GM12878 (cell line): ENCODE data around the gene MRRF. TPM values are rescaled to one million over a fixed set of nuclear protein-coding genes. Genes with fewer than 3 reads are reported as not detected.

ENCODE experiments used
- ATAC-seq: fragments of 200-7000 bp; cut with Tn5 transposase; 3 replicates; pipeline ENCODE4 v1.9.1; 2020; ENCODE audit warnings: mild to moderate bottlenecking, moderate library complexity
- BruUV-seq: library from RNA; stranded (reverse); fragments of 400-500 nt; replicated peaks from 2 replicates; lab custom pipeline; 2021; lab: Mats Ljungman, UMichigan
- CTCF ChIA-PET: fragments of 300-600 bp; sonication (Branson Sonifier 250); formaldehyde crosslinking; extraction: SDS; loops from one replicate; lab custom pipeline; 2021; ENCODE audit warnings: inconsistent platforms; lab: Yijun Ruan, JAX
- POLR2A ChIA-PET: fragments of 350-600 bp; formaldehyde crosslinking; extraction: SDS; loops from one replicate; lab custom pipeline; 2021; ENCODE audit warnings: inconsistent platforms; lab: Charles Lee
- RAD21 ChIA-PET: fragments of 300-600 bp; sonication (Branson Sonifier 250); formaldehyde crosslinking; loops from one replicate; lab custom pipeline; 2023; ENCODE audit warnings: antibody characterized with exemption; ENCODE audit not compliant: unreplicated experiment; lab: Charles Lee
- SMC1A ChIA-PET: fragments of 300-600 bp; sonication (Branson Sonifier 250); formaldehyde crosslinking; loops from one replicate; lab custom pipeline; 2023; ENCODE audit not compliant: unreplicated experiment, uncharacterized antibody; lab: Charles Lee
- DNase-seq: peaks from one replicate; pipeline ENCODE4 v3.0.0-alpha.2; 2011; ENCODE audit warnings: low read depth, low spot score
- FAIRE-seq: peaks from 3 replicates; lab custom pipeline; 2011; peaks lifted over from hg19 to GRCh38; lab: Jason Lieb, UNC
- H2AFZ ChIP-seq: 2 replicates; pipeline ENCODE4 v1.6.0; 2011; ENCODE audit warnings: low read depth, low read length, control low read depth; ENCODE audit not compliant: control insufficient read depth
- H3K27ac ChIP-seq: 2 replicates; pipeline ENCODE4 v1.5.1; 2011; ENCODE audit warnings: control low read depth; ENCODE audit not compliant: control insufficient read depth, insufficient read depth
- H3K27me3 ChIP-seq, 2 experiments: replicated peaks in 1 of 2; 2 replicates each; pipeline versions ENCODE4 v1.6.0 to v1.6.1; 2011; ENCODE audit warnings: low read length in 1 of 2; ENCODE audit not compliant: control insufficient read depth in 2 of 2, insufficient read depth in 2 of 2
- H3K36me3 ChIP-seq, 2 experiments: 2 replicates each; pipeline ENCODE4 v1.5.1; 2011; ENCODE audit warnings: low read length in 1 of 2; ENCODE audit not compliant: control insufficient read depth in 2 of 2, insufficient read depth in 2 of 2
- H3K4me1 ChIP-seq: 2 replicates; pipeline ENCODE4 v1.6.1; 2011; ENCODE audit warnings: mild to moderate bottlenecking, low read length, moderate library complexity, mixed read lengths; ENCODE audit not compliant: control insufficient read depth, insufficient read depth
- H3K4me2 ChIP-seq: 2 replicates; pipeline ENCODE4 v1.6.0; 2011; ENCODE audit warnings: control low read depth; ENCODE audit not compliant: control insufficient read depth, insufficient read depth
- H3K4me3 ChIP-seq: fragments of 200-600 bp; sonication (generic); 2 replicates; pipeline ENCODE4 v1.5.1; 2016
- H3K79me2 ChIP-seq: 2 replicates; pipeline ENCODE4 v1.6.0; 2011; ENCODE audit warnings: low read length; ENCODE audit not compliant: control insufficient read depth, insufficient read depth
- H3K9ac ChIP-seq: 2 replicates; pipeline ENCODE4 v1.8.0; 2011; ENCODE audit warnings: low read length, control low read depth, mixed read lengths; ENCODE audit not compliant: control insufficient read depth, insufficient read depth
- H3K9me3 ChIP-seq: replicated peaks from 3 replicates; pipeline ENCODE4 v1.5.1; 2011; ENCODE audit warnings: mild to moderate bottlenecking, low read length; ENCODE audit not compliant: control insufficient read depth, insufficient read depth
- H4K20me1 ChIP-seq: 2 replicates; pipeline ENCODE4 v1.6.0; 2011; ENCODE audit not compliant: control insufficient read depth, insufficient read depth
- MTA2 ChIP-seq: fragments of 450-650 bp; IDR thresholded peaks from 2 replicates; pipeline ENCODE4 v1.6.1; 2016; ENCODE audit warnings: low read depth, mild to moderate bottlenecking, moderate library complexity
- REST ChIP-seq: IDR thresholded peaks from 2 replicates; pipeline ENCODE4 v1.6.1; 2012; ENCODE audit warnings: mild to moderate bottlenecking, low read depth, low read length
- RUNX3 ChIP-seq: IDR thresholded peaks from 2 replicates; pipeline ENCODE4 v1.6.1; 2012; ENCODE audit warnings: low read length, inconsistent platforms
- SPI1 ChIP-seq: IDR thresholded peaks from 2 replicates; pipeline ENCODE4 v1.6.1; 2011; ENCODE audit warnings: low read depth, mild to moderate bottlenecking, low read length, moderate library complexity, borderline replicate concordance; ENCODE audit not compliant: insufficient read depth
- USF1 ChIP-seq: IDR thresholded peaks from 2 replicates; pipeline ENCODE4 v1.6.1; 2011; ENCODE audit warnings: borderline replicate concordance, low read depth, mild to moderate bottlenecking, moderate library complexity, mixed read lengths, low read length; ENCODE audit not compliant: insufficient read depth; ENCODE audit errors: extremely low read length
- WGBS: methylation state at CpG from one replicate; pipeline ENCODE4 v1.1.6; 2016; ENCODE audit warnings: low lambda C conversion rate; ENCODE audit not compliant: insufficient replicate concordance, insufficient coverage; ENCODE audit errors: missing lambda C conversion rate; 5-methylcytosine and 5-hydroxymethylcytosine counted together
- in situ Hi-C: fragments of 300-500 bp; cut with MboI; formaldehyde crosslinking; loops from 9 replicates; pipeline ENCODE4 v1.14.3; 2018; ENCODE audit warnings: mixed read lengths
- intact Hi-C: fragments of 100-400 bp; cut with micrococcal nuclease; formaldehyde crosslinking; loops from one replicate; pipeline ENCODE4 v1.14.2; 2022; ENCODE audit not compliant: unreplicated experiment
- polyA plus RNA-seq, 11 experiments: library from polyadenylated mRNA; depleted of rRNA in 4 of 11; unstranded in 6 of 11; stranded (reverse) in 5 of 11; fragments of >200 nt; fragmentation: Nextera tagmentation in 4 of 11; fragmentation: Illumina TruSeq in 1 of 11; extraction: Ambion mirVana in 4 of 11; extraction: Trizol in 1 of 11; gene quantifications; 1 replicate in 1 of 11; 2 replicates in 10 of 11; pipeline versions ENCODE4 v1.2.1 to v1.2.3, GENCODE V29; 2011 to 2016; ENCODE audit warnings: inconsistent platforms in 2 of 11, missing spikeins in 2 of 11, low read depth in 1 of 11
- total RNA-seq, 4 experiments: library from RNA; depleted of rRNA in 3 of 4; stranded (reverse); fragments of >200 nt in 3 of 4; fragmentation: Illumina TruSeq in 1 of 4; extraction: Trizol in 1 of 4; gene quantifications; 2 replicates each; pipeline versions ENCODE4 v1.2.1 to v1.2.3, GENCODE V29; 2013 to 2021

Gene MRRF
- total and polyA plus RNA-seq, 10 of the 15 experiments (the other 5 are each of a cell fraction or from before 2014, with no cell fraction given), result 64.8 to 112 (median 76.4) TPM

GRCh38 chr9:122338536-122338935, 73.9 kb downstream of the MRRF start (continued):
- no peak for TF ChIP-seq REST

DNA sequence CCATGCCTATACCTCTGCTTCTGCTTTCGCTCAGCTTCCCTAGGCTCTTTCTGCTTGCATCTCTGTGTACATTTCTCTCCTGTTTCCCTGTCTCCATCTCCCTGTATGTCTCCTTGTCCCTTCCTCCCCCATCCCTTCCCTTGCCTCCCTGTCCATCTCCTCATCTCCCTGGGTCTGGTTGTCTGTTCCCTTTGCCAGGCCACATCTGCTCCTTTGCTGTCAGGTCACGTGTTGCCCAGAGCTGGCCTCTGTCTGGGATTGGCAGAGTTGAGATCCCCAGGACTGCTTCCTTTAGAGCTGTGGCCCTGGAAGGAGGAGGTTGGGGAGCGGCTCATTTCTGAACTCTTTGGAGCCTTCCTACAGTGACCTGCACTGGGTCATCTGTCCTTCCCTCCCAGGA, 74.3 kb downstream of the MRRF start:
- Histone ChIP-seq H3K4me3 (no peak overlapping the region), H3K79me2 (no peaks in the 10 kb centered on the region), H4K20me1 (no peaks in the 10 kb centered on the region), H3K4me1 (no peaks in the 10 kb centered on the region), H2AFZ (no peak overlapping the region), H3K4me2 (no peak overlapping the region), H3K27ac (no peak overlapping the region), H3K9ac (no peak overlapping the region), H3K36me3 (no peaks in the 10 kb centered on the region), H3K27me3 (no peaks in the 10 kb centered on the region; a peak in 2 of 4 replicates), H3K9me3 (no peaks in the 10 kb centered on the region)
- BruUV-seq, result no TSS peak
- TF ChIP-seq MTA2, result no peak
- no peak for TF ChIP-seq RUNX3
- TF ChIP-seq SPI1, result no peak
- TF ChIP-seq USF1, result peak; percentile 39
- ATAC-seq, result no peak
- intact Hi-C loops (no loop called here), in situ Hi-C loops (no loop called here)
- WGBS, result 46% methylated on average over 3 of the region's 3 CpGs
- no peak for DNase-seq
- FAIRE-seq, result no peak
- SMC1A ChIA-PET, result no interaction called here
- RAD21 ChIA-PET, result interaction anchor here (0.9 kb wide), 1 partner anchor 240 kb away, joined by 3 read pairs; no protein-coding TSS in a partner anchor
- CTCF ChIA-PET, result interaction anchor here (1.2 kb wide), 1 partner anchor 214 kb away, joined by 4 read pairs; no protein-coding TSS in a partner anchor
- POLR2A ChIA-PET, result no interaction called here
